ENCODE results near the gene PEX13.
"Not testable (repeated sequence)": the region's sequence is repeated elsewhere in the genome, so short reads cannot be mapped to it uniquely, and the experiment has no call there.

PEX13 gene

DNA sequence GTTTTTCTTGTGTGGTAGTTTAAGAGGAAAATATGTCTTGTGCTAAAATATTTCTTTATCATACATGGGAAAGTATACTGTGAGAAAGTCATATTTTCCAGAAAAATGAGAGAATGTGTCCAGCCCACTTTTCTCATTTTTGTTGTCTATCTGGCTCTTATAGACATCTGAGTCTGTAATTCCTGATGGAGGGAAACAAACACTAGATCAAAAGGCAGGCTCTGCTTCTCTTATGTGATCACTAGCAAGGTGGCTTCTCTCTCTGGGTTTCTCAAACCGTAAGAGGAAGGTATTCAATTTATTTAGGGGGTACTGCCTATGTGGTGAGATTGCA lies 40.0 kb upstream of the PEX13 start:
- H3K4me3 ChIP-seq (ENCODE audit: low read depth, low read length): no peak overlapping the region
- no peak for DNase-seq (ENCODE audit: low read depth)
- TF ChIP-seq, protein P1, sequence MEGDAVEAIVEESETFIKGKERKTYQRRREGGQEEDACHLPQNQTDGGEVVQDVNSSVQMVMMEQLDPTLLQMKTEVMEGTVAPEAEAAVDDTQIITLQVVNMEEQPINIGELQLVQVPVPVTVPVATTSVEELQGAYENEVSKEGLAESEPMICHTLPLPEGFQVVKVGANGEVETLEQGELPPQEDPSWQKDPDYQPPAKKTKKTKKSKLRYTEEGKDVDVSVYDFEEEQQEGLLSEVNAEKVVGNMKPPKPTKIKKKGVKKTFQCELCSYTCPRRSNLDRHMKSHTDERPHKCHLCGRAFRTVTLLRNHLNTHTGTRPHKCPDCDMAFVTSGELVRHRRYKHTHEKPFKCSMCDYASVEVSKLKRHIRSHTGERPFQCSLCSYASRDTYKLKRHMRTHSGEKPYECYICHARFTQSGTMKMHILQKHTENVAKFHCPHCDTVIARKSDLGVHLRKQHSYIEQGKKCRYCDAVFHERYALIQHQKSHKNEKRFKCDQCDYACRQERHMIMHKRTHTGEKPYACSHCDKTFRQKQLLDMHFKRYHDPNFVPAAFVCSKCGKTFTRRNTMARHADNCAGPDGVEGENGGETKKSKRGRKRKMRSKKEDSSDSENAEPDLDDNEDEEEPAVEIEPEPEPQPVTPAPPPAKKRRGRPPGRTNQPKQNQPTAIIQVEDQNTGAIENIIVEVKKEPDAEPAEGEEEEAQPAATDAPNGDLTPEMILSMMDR (conservative IDR thresholded peaks at IDR 0.05; ENCODE audit: low read depth, low read length): no peak

DNA sequence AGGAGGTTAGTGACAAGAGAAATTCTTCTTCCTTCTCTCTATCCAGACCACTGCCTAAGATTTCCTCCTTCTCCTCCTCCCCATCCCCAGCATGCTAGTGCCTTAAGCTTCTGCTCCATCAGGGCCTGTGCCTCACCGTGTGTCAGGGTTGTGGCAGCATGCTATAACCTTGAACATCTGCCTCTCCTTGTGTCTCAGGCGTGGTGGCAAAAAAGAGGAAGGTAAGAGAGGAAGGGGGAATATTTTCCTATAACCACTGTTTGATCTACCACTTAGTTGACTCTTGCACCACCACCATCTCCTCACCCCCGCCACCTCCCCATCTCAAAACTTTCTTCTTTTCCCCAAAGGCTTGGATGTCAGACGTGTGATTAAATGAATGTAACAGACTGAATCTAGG lies 38.3 kb upstream of the PEX13 start:
- TF ChIP-seq, protein P1 (conservative IDR thresholded peaks at IDR 0.05; ENCODE audit: low read depth, low read length): no peak
- H3K4me3 ChIP-seq (ENCODE audit: low read depth, low read length): no peak overlapping the region
- no peak for DNase-seq (ENCODE audit: low read depth)

DNA sequence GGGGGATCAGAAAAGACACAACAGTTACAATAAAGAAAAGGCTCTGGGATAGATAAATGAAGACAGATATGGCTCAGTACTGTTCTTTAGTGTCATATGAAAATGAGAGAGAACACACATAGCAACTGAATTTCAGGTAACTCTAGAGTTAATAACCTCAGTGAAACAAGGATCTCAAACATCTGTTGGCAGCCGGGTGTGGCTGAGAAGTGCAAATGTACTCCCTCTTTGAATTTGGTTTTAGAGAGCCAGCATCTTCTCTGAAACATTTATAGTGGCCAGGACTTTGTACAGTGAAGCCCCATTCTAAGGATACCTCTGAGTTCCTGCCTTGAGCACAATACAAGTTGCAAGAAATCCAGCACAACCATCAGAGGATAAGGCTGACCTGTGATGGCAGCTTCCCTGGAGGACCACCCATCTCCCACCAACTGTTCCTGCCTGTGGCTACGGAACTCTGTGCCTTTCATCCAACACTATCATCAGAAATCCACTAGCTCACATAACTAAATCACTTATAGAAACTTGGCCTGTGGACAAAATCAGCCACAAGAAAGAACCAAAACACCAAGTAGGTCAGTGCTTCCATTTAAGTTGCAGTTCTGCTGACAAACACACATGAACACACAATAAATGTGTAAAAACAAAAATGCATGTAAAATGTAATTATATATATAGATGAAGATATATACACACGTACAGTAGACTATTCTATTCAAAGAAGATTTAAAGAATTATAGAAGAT lies 37.3 kb upstream of the PEX13 start:
- H3K4me3 ChIP-seq (ENCODE audit: low read depth, low read length): no peak overlapping the region
- no peak for DNase-seq (ENCODE audit: low read depth)
- TF ChIP-seq, protein P1 (conservative IDR thresholded peaks at IDR 0.05; ENCODE audit: low read depth, low read length): no peak

DNA sequence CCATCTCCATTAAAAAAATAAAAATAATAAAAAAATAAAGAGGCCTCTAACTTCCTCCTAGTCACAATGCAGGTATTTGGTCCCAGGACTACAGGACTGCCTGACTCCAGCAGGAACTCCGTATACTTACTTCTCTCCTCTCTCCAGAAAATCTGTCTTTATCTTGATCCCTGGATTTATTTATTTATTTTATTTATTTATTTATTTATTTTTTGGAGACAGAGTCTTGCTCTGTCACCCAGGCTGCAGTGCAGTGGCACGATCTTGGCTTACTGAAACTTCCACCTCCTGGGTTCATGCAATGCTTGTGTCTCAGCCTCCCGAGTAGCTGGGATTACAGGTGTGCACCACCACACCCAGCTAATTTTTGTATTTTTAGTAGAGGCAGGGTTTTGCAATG lies 35.5 kb upstream of the PEX13 start:
- DNase-seq (ENCODE audit: low read depth); H3K4me3 ChIP-seq (ENCODE audit: low read depth, low read length): not testable (repeated sequence)

DNA sequence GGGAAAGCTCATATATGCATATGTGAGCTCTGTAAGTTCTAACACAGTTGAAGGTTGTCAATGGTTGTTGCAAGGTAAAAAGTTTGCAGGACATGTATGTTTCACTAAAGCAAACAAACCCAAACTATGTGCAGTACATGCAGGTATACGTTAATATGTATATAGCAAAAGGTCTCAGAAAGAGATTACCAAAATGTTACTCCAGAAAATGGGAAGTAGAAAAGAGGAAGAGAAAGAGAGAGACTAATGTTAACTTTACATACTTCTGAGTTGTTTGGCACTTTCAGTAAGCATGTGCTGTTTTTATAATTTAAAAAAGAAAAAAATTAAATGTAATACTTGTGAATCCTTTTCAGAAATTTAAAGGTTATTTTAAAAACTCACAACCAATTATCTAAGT lies 32.8 kb upstream of the PEX13 start:
- H3K4me3 ChIP-seq (ENCODE audit: low read depth, low read length): no peak overlapping the region
- TF ChIP-seq, protein P1 (conservative IDR thresholded peaks at IDR 0.05; ENCODE audit: low read depth, low read length): no peak

DNA sequence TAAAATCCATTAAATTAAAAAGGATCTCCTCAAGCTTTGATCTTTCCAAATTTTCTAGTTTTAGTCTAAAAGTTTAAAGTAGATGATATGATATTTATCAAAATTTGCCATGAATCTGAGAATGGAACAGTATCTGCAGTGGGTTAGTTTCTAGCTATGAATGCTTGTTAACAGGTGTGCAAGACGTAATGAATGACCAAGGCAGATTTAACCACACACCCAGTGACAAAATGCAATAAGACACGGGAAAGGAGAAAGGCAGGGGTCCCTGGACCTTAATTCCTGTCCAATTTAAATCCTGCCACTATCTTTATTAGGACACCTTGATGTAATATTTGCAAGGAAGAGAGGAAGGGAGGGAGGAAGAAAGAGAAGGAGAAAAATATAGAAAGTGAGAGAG lies 30.5 kb upstream of the PEX13 start:
- no peak overlapping the region for H3K4me3 ChIP-seq (ENCODE audit: low read depth, low read length)
- no peak for DNase-seq (ENCODE audit: low read depth)
- TF ChIP-seq, protein P1 (conservative IDR thresholded peaks at IDR 0.05; ENCODE audit: low read depth, low read length): no peak

More for the DNA sequence above, 32.8 kb upstream of the PEX13 start:
- DNase-seq (ENCODE audit: low read depth): no peak

DNA sequence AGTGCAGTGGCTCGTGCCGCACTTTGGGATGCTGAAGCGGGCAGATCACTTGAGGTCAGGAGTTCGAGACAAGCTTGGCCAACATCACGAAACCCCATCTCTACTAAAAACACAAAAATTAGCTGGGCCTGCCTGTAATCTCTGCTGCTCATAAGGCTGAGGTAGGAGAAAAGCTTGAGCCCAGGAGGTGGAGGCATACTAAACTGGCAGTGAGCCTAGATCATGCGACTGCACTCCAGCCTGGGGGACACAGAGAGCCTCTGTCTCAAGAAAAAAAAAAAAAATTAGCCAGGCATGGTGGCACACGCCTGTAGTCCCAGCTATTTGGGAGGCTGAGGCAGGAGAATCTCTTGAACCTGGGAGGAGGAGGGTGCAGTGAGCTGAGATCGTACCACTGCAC lies 29.9 kb upstream of the PEX13 start:
- not testable (repeated sequence) for DNase-seq (ENCODE audit: low read depth); H3K4me3 ChIP-seq (ENCODE audit: low read depth, low read length)

DNA sequence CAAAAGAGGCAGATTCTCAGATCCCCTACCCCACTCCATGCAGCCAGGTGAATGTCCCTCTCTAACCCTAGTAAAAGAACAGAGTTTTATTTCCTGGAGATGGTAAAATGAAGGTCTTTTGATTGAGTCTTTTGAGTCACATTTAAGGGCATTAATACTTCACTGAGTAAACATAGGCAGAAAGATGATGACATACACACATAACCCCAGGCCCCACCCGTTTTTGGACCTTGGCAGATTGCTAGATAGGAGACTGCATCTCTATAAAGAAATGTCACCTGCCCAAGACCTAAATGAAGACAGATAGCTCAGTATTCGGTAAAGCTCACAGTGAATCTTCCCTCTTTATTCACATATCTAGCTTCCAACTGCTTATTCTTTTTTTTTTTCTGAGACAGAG lies 28.3 kb upstream of the PEX13 start:
- no peak overlapping the region for H3K4me3 ChIP-seq (ENCODE audit: low read depth, low read length)
- TF ChIP-seq, protein P1 (conservative IDR thresholded peaks at IDR 0.05; ENCODE audit: low read depth, low read length): no peak
- no peak for DNase-seq (ENCODE audit: low read depth)

All from choroid plexus epithelial cell (primary cell).